Breast epithelium (tissue), 3 donors: ENCODE data around the gene EN2.

Source experiments
- POLR2A ChIP-seq: fragments of 450-650 bp; IDR thresholded peaks from one replicate; pipeline ENCODE4 v1.6.1; 2016; ENCODE audit warnings: antibody characterized with exemption, mild to moderate bottlenecking, moderate library complexity
- POLR2AphosphoS5 ChIP-seq, 3 donors: sonication (generic); formaldehyde crosslinking; IDR thresholded peaks; one replicate each; pipeline ENCODE4 v1.6.1; 2017; ENCODE audit warnings: antibody characterized with exemption in 3 of 3
- TF ChIP-seq, protein P1 (sequence below), 3 donors: fragments of 450-650 bp; IDR thresholded peaks; one replicate each; pipeline ENCODE4 v1.5.1; 2016 to 2017; ENCODE audit warnings: antibody characterized with exemption in 3 of 3, mild to moderate bottlenecking in 3 of 3, moderate library complexity in 3 of 3

DNA sequence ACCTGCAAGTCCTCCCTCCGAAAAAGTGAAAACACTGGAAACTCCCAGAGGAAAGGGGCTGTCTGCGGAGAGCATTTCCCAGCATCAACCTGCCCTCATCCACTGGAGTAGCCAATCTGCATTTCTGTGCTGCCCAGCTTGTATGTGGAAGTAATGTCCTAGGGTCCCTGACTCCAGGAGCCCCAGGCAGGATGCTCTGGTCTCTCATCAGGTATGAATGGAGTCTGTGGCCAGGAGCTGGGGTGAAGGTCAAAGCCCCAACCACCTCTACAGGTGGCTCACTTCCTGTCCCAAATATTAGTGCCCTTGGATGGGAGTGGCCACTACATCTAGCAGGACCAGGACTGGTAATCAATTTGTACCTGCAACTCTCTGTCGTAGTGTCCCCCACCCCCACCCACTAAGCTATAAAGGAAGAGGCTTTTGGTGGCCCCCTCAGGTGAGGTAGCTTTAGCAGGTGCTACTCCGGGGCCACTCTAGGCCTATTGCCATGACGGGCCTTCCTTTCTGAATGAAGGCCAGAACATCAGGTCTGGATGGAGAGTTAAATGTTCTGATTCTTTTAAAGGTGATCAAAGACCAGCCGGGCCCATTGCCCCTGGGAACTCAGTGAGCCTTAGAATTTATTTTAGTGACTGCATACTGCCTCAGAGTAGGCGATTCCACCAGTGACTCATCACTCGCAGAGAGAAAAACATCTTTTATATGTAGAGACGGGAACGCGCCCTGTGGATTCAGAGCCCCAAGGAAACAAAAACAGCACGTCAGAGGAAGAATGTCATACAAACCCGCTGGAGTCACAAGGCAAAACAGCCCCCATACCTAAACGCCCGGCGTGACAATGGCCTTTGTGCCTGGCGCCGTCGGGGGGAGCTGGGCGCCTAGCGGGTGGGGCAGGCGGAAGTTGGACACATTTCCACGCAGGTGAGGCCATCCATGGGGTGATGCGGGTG lies 13.0 kb downstream of the EN2 start:
- TF ChIP-seq, protein P1, sequence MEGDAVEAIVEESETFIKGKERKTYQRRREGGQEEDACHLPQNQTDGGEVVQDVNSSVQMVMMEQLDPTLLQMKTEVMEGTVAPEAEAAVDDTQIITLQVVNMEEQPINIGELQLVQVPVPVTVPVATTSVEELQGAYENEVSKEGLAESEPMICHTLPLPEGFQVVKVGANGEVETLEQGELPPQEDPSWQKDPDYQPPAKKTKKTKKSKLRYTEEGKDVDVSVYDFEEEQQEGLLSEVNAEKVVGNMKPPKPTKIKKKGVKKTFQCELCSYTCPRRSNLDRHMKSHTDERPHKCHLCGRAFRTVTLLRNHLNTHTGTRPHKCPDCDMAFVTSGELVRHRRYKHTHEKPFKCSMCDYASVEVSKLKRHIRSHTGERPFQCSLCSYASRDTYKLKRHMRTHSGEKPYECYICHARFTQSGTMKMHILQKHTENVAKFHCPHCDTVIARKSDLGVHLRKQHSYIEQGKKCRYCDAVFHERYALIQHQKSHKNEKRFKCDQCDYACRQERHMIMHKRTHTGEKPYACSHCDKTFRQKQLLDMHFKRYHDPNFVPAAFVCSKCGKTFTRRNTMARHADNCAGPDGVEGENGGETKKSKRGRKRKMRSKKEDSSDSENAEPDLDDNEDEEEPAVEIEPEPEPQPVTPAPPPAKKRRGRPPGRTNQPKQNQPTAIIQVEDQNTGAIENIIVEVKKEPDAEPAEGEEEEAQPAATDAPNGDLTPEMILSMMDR (IDR thresholded peaks at IDR 0.05) = no peak
- TF ChIP-seq POLR2AphosphoS5 (IDR thresholded peaks at IDR 0.05) (no peak), POLR2A (no peak)
